SHP77 treated with DMSO at 0.1 percent for 48 hours (cell line): ENCODE results near the gene RARS1.
A peak's percentile ranks its signal among the peaks of the same experiment; 100 is the strongest.

Source experiments
- DNase-seq: peaks from one replicate; lab custom pipeline; 2025; lab: John Stamatoyannopoulos, UW

Gene RARS1

GRCh38 chr5:168486136-168486879 lies at the start of gene RARS1:
Gene RARS1, plus strand, starts transcription at chr5:168486471. Its CDS starts 28 bp downstream, at chr5:168486499.
- DNase-seq = peak; percentile 77

- no peak for DNase-seq
Observed at GRCh38 chr5:168438349-168438748, 47.9 kb upstream of the RARS1 start.

GRCh38 chr5:168443533-168443932 lies 42.7 kb upstream of the RARS1 start:
- DNase-seq = no peak

GRCh38 chr5:168443950-168444700 lies 42.1 kb upstream of the RARS1 start:
- no peak for DNase-seq

- no peak for DNase-seq
Observed at GRCh38 chr5:168446983-168447619, 39.2 kb upstream of the RARS1 start.

GRCh38 chr5:168447808-168448207 lies 38.5 kb upstream of the RARS1 start:
- DNase-seq = no peak

- DNase-seq = no peak
Observed at GRCh38 chr5:168449166-168449565, 37.1 kb upstream of the RARS1 start.

- DNase-seq = no peak
Observed at GRCh38 chr5:168451565-168451964, 34.7 kb upstream of the RARS1 start.

GRCh38 chr5:168455201-168455600 lies 31.1 kb upstream of the RARS1 start:
- no peak for DNase-seq

- no peak for DNase-seq
Observed at GRCh38 chr5:168457542-168457941, 28.7 kb upstream of the RARS1 start.

GRCh38 chr5:168460606-168461005 lies 25.7 kb upstream of the RARS1 start:
- no peak for DNase-seq

GRCh38 chr5:168463081-168463480 lies 23.2 kb upstream of the RARS1 start:
- DNase-seq = no peak

GRCh38 chr5:168464214-168464613 lies 22.1 kb upstream of the RARS1 start:
- DNase-seq = no peak

- DNase-seq = no peak
Observed at GRCh38 chr5:168464641-168465040, 21.6 kb upstream of the RARS1 start.

- no peak for DNase-seq
Observed at GRCh38 chr5:168467755-168468330, 18.4 kb upstream of the RARS1 start.

- no peak for DNase-seq
Observed at GRCh38 chr5:168468836-168469235, 17.4 kb upstream of the RARS1 start.

- DNase-seq = no peak
Observed at GRCh38 chr5:168469816-168470215, 16.5 kb upstream of the RARS1 start.

GRCh38 chr5:168471785-168472184 lies 14.5 kb upstream of the RARS1 start:
- DNase-seq = no peak

GRCh38 chr5:168472329-168472728 lies 13.9 kb upstream of the RARS1 start:
- DNase-seq = no peak

- no peak for DNase-seq
Observed at GRCh38 chr5:168474319-168474718, 12.0 kb upstream of the RARS1 start.

- DNase-seq = no peak
Observed at GRCh38 chr5:168477060-168477459, 9.2 kb upstream of the RARS1 start.

- DNase-seq = no peak
Observed at GRCh38 chr5:168479166-168479565, 7.1 kb upstream of the RARS1 start.

- DNase-seq = no peak
Observed at GRCh38 chr5:168480601-168481000, 5.7 kb upstream of the RARS1 start.
